ENCODE results near the gene POU2F3.

DNA sequence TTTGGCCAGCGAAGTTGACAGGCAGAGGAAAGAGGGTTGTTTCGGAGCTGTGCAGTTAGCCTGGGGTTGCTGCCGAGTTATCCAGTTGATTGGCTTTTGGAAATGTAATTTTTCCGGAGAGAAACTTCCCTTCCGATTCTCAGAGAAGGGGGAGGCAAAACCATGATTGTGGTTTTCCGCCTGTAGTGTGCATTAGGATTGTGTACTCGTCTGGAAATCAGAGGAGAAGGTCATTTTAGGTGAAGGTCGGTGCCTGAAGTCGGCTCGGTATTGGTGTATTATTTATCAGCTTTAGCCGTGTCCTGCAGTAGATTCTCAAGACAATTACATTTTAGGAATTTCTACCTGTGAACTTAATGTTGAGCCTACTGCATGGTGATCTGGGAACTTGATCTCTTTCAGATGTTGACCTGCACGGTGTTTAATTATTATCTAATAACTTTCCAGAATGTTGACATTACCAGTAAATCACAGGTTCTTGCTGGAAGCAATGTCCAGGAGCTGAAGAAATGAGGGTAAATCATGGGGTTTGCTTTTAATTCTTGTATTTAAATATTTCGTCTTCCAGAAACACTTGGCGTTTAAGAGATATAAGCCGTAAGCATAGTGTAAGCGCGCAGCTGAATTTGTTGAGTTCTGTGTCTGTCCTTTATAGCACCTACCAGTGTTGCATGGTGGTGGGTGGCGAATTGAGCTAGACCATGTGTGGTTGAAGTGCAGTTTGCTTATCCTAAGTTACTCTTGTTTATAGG lies 97.6 kb downstream of the POU2F3 start:
- TF ChIP-seq, protein P1, sequence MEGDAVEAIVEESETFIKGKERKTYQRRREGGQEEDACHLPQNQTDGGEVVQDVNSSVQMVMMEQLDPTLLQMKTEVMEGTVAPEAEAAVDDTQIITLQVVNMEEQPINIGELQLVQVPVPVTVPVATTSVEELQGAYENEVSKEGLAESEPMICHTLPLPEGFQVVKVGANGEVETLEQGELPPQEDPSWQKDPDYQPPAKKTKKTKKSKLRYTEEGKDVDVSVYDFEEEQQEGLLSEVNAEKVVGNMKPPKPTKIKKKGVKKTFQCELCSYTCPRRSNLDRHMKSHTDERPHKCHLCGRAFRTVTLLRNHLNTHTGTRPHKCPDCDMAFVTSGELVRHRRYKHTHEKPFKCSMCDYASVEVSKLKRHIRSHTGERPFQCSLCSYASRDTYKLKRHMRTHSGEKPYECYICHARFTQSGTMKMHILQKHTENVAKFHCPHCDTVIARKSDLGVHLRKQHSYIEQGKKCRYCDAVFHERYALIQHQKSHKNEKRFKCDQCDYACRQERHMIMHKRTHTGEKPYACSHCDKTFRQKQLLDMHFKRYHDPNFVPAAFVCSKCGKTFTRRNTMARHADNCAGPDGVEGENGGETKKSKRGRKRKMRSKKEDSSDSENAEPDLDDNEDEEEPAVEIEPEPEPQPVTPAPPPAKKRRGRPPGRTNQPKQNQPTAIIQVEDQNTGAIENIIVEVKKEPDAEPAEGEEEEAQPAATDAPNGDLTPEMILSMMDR (IDR thresholded peaks at IDR 0.05) = no peak
- no peak for TF ChIP-seq POLR2A (IDR thresholded peaks at IDR 0.05)
